Ovary (tissue), 9 donors: ENCODE data around the gene PYGL. TPM values are rescaled to one million over a fixed set of nuclear protein-coding genes. Genes with fewer than 3 reads are reported as not detected.

Source experiments
- DNase-seq, 5 donors: peaks; one replicate each; pipeline ENCODE4 v3.0.0-alpha.2; 2019 to 2020
- H3K27ac ChIP-seq, 2 donors: fragments of 200-600 bp; one replicate each; pipeline versions ENCODE4 v1.5.1 to v1.8.0; 2019 to 2022
- H3K27me3 ChIP-seq: fragments of 200-600 bp; one replicate; pipeline ENCODE4 v1.8.0; 2022
- H3K36me3 ChIP-seq: fragments of 200-600 bp; sonication (generic); one replicate; pipeline ENCODE4 v1.5.1; 2019
- H3K4me1 ChIP-seq: one replicate; pipeline ENCODE4 v1.8.1; 2013; ENCODE audit warnings: mild to moderate bottlenecking, moderate library complexity; ENCODE audit not compliant: insufficient read depth
- H3K4me3 ChIP-seq: fragments of 200-600 bp; sonication (generic); one replicate; pipeline ENCODE4 v1.5.1; 2017
- H3K9me3 ChIP-seq, 2 donors: fragments of 200-600 bp in 1 of 2; sonication (generic) in 1 of 2; one replicate each; pipeline versions ENCODE4 v1.5.1 to v1.8.1; 2013 to 2019; ENCODE audit warnings: mild to moderate bottlenecking in 1 of 2, moderate library complexity in 1 of 2
- CTCF ChIP-seq, 3 donors: fragments of 450-650 bp in 2 of 3; fragments of 200-600 bp in 1 of 3; IDR thresholded peaks; one replicate each; pipeline versions ENCODE4 v1.5.1 to v1.8.0; 2016 to 2022; ENCODE audit warnings: antibody characterized with exemption in 3 of 3, mild to moderate bottlenecking in 1 of 3
- EP300 ChIP-seq: sonication (generic); formaldehyde crosslinking; IDR thresholded peaks from one replicate; pipeline ENCODE4 v1.6.1; 2017; ENCODE audit warnings: antibody characterized with exemption
- POLR2A ChIP-seq: fragments of 450-650 bp; IDR thresholded peaks from one replicate; pipeline ENCODE4 v1.6.1; 2017; ENCODE audit warnings: antibody characterized with exemption, mild to moderate bottlenecking, moderate library complexity
- WGBS, 3 donors: extraction: QIAGEN DNeasy Blood & Tissue Kit in 1 of 3; methylation state at CpG; one replicate each; pipeline versions ENCODE4 v1.1.5 to v1.1.7; 2013 to 2017; 5-methylcytosine and 5-hydroxymethylcytosine counted together
- intact Hi-C, 4 donors: fragments of 100-400 bp; cut with DNase I; formaldehyde crosslinking; loops; one replicate each; pipeline versions ENCODE4 v1.11.0 to v1.15.1; 2022 to 2023
- polyA plus RNA-seq, 2 donors: library from polyadenylated mRNA; stranded (reverse); fragments of 200-250 nt in 1 of 2; fragments of 350-450 nt in 1 of 2; fragmentation: Illumina TruSeq in 1 of 2; extraction: RNeasy Lipid Tissue Mini Kit (QIAGEN cat#74804) in 1 of 2; gene quantifications; one replicate each; pipeline ENCODE4 v1.2.3, GENCODE V29; 2013 to 2014
- total RNA-seq, 7 donors: library from RNA; depleted of rRNA in 2 of 7; stranded (reverse); fragments of >200 nt in 2 of 7; fragmentation: NEBNext Ultra II Directional in 3 of 7; extraction: Animal tissue kit (Norgen Biotek cat#: 25700) in 3 of 7; gene quantifications; one replicate each; pipeline versions ENCODE4 v1.1.0 to v1.2.4, GENCODE V29; 2016 to 2023
- donor health status: DM: no; HTN: no; CAD: no; lungs with moderate emphysema.
- donor health status: DM: no; HTN: no; CAD: no.
- donor health status: Bipolar disorder and iron deficiency.
- donor health status: DM: yes; HTN: yes; CAD: no.
- donor health status: DM: no; HTN: no; CAD: no.
- donor health status: DM: yes; HTN: yes; CAD: no.

PYGL gene
- total and polyA plus RNA-seq, 9 donors: 19.6 to 53.7 (median 32.6) TPM

DNA sequence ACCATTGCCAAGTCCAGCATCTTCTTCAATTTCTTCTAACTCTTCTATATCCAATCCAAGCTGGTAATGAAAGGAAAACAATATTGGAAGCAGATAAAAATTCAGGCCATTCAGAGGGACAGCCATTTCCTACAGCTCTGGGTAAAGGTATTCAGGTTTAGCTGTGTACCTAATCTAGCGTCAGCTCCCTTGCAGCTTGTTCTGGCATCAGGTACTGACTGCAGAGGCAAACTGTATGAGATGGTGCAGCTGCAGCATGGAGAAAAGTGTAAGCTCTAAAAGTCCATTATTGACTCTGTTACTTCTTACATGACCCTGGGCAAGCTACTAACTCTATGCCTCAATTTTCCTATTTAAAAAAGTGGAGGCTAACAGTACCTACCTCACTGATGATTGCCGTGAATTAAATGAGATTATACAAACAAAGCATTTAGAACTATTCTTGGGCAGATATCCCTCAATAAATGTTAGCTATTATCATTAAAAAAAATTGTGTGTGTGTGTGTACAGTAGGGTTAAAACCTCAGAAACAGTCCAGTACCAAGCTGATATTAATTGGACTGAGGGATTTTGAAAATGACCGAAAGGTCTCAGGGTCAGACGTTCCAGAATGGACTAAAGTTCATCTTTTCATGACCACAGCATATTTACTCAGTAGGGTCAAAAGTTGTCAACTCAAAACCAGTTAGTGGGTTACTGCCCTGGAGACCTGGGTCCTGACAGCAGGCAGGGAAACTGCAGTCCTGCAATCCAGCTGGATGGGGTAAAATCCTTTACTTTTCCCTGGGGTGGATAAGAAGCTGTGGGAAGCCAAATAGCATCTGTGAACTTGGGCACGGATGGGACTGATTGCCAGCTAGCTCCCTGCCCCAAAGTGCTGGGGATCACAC, 8.9 kb downstream of the PYGL start:
- DNase-seq: no peak
- no peak for TF ChIP-seq POLR2A
- TF ChIP-seq CTCF (IDR thresholded peaks at IDR 0.05): no peak
- TF ChIP-seq EP300: no peak
- H3K4me3 ChIP-seq: no peak overlapping the region
- no peaks in the 10 kb centered on the region for H3K9me3 ChIP-seq
- H3K36me3 ChIP-seq: no peaks in the 10 kb centered on the region
- no peaks in the 10 kb centered on the region for H3K27me3 ChIP-seq
- H3K27ac ChIP-seq: no peak overlapping the region
- H3K4me1 ChIP-seq: no peaks in the 10 kb centered on the region
- WGBS, 3 donors: 77 to 79% (median 78%) methylated on average over 5 of the region's 5 CpGs
- intact Hi-C loops: no loop called here

DNA sequence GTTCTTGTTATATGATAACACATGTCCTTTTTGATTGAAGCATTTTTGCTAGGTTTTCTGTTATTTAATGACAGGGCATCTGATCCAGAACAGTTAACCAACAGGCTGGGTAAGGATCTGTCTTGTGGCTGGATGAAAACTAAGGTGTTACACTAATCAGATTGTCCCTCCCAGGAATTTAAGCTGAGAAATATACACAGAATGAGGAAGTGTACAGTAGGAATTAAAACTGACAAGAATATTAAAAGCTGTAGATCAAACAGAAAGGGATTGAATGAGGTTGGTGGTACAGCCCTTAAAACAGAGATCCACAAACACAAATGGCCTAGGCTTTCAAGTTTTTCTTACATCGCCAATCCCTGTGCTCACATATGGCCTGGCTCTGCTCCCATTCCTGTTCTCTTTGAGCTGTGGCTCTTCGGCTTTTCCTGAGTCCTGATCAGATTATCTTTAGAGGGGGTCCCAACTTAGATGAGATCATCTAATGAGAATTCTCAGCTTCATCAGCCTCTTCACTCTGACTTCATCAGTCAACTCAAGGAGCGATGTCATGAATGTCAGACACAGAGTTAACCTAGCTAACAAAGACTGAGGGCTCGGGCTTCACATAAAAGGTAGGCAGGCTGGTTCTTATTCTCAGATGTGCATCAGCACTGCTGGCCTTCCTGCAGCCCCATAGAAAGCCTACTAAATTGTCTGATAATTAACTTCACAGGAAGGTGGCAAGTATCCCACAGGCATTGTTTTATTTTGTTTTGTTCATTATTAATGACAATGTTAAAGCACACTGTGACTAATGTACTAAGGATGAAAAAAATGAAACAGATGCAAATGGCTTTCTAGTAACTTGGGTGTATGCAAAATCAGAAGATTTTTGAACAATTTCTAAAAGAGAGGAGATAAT, 11.4 kb downstream of the PYGL start:
- no peaks in the 10 kb centered on the region for H3K27me3 ChIP-seq
- no peak for TF ChIP-seq POLR2A
- no peak for TF ChIP-seq EP300
- no peak for TF ChIP-seq CTCF (IDR thresholded peaks at IDR 0.05)

DNA sequence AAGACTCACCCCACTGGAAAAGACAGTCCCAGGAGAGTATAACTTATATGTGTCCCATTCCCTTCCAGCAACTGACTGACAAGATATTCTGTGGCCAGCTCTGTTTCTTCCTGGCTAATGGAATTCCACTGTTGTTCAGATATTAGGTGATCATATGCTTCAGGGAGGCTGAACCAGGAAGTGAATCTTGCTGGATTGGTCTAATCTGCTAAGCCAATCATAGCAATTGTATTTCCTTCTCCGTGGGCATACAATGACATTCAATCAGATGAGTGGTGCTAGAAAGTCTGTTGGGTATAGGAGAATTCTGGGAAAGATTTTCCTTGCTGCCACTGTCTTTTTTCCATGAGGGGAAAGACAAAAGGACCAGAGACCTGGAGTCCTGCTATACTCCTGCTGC, 12.1 kb downstream of the PYGL start:
- WGBS, 3 donors: 81 to 90% (median 88%) methylated on average over 1 of the region's 1 CpG
- Histone ChIP-seq H3K9me3 (no peaks in the 10 kb centered on the region), H3K27me3 (no peaks in the 10 kb centered on the region), H3K36me3 (no peaks in the 10 kb centered on the region), H3K4me3 (no peak overlapping the region), H3K4me1 (no peaks in the 10 kb centered on the region), H3K27ac (no peak overlapping the region)
- intact Hi-C loops: no loop called here
- no peak for TF ChIP-seq CTCF (IDR thresholded peaks at IDR 0.05)
- TF ChIP-seq EP300: no peak
- no peak for TF ChIP-seq POLR2A
- DNase-seq: no peak

More for the DNA sequence above, 11.4 kb downstream of the PYGL start:
- 89 to 93% (median 91%) methylated on average over 4 of the region's 4 CpGs for WGBS, 3 donors
- H3K4me1 ChIP-seq: no peaks in the 10 kb centered on the region
- H3K36me3 ChIP-seq: no peaks in the 10 kb centered on the region
- intact Hi-C loops: no loop called here
- H3K4me3 ChIP-seq: no peak overlapping the region
- no peak for DNase-seq
- no peaks in the 10 kb centered on the region for H3K9me3 ChIP-seq
- no peak overlapping the region for H3K27ac ChIP-seq

GRCh38 chr14:50931559-50931958, 12.7 kb downstream of the PYGL start:
- Histone ChIP-seq H3K36me3 (no peaks in the 10 kb centered on the region), H3K9me3 (no peaks in the 10 kb centered on the region), H3K27me3 (no peaks in the 10 kb centered on the region), H3K4me1 (no peaks in the 10 kb centered on the region), H3K27ac (no peak overlapping the region), H3K4me3 (no peak overlapping the region)
- WGBS, 3 donors: 97 to 98% (median 97%) methylated on average over 3 of the region's 3 CpGs
- DNase-seq: no peak
- TF ChIP-seq CTCF (IDR thresholded peaks at IDR 0.05): no peak
- TF ChIP-seq POLR2A: no peak
- no peak for TF ChIP-seq EP300
- intact Hi-C loops: no loop called here
